ENCODE data around the gene ROCK2.

DNA sequence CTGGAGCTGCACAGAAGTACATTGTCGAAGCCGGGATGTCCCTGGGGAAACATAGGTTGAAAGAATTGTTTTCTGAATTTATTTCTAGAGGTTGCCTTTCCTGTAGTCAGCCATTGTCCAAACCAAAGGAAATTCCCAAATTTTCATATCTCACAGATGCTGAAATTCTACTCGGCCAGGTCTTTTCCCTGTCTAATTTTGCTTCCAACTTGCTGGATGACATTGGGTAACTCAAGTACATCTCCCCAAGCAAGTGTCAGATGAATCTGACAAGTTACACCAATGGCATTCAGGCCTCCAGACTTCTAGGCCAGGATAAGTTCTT lies 47.5 kb upstream of the ROCK2 start:
- TF ChIP-seq CREB1 (IDR thresholded peaks at IDR 0.05; ENCODE audit: low read depth): no peak
- no peak for TF ChIP-seq EP300 (IDR thresholded peaks at IDR 0.05; ENCODE audit: borderline replicate concordance)
- TF ChIP-seq CEBPB (IDR thresholded peaks at IDR 0.05): no peak
- no peak for TF ChIP-seq USF1 (IDR thresholded peaks at IDR 0.05)
- TF ChIP-seq RAD21 (IDR thresholded peaks at IDR 0.05; ENCODE audit: low read depth): no peak
- TF ChIP-seq YY1 (IDR thresholded peaks at IDR 0.05; ENCODE audit: low read depth): no peak
- TF ChIP-seq TAF1 (IDR thresholded peaks at IDR 0.05; ENCODE audit: low read depth): no peak
- TF ChIP-seq FOXM1 (IDR thresholded peaks at IDR 0.05; ENCODE audit: borderline replicate concordance, low read depth): no peak
- TF ChIP-seq, protein P1, sequence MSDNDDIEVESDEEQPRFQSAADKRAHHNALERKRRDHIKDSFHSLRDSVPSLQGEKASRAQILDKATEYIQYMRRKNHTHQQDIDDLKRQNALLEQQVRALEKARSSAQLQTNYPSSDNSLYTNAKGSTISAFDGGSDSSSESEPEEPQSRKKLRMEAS (IDR thresholded peaks at IDR 0.05): no peak
- no peak for TF ChIP-seq REST (IDR thresholded peaks at IDR 0.05; ENCODE audit: low read depth)

Data from Ishikawa (cell line).